HG03442 (cell line): ENCODE data around the gene MDN1.
A peak's percentile ranks its signal among the peaks of the same experiment; 100 is the strongest.
"Not testable (repeated sequence)": the region's sequence is repeated elsewhere in the genome, so short reads cannot be mapped to it uniquely, and the experiment has no call there.

Experiments used
- ATAC-seq: cut with Tn5 transposase; IDR thresholded peaks from one replicate; pipeline ENCODE4 v1.9.1; 2021; ENCODE audit warnings: mild to moderate bottlenecking, moderate library complexity; ENCODE audit not compliant: unreplicated experiment

The MDN1 gene

GRCh38 chr6:89819336-89820130, at the start of gene MDN1:
Gene MDN1 (minus strand): TSS chr6:89819794. CDS start chr6:89819607, 187 bp downstream.
- ATAC-seq: peak; percentile 93

- no peak for ATAC-seq
Measured at GRCh38 chr6:89866024-89866678, 46.6 kb upstream of the MDN1 start.

GRCh38 chr6:89862698-89863097, 43.1 kb upstream of the MDN1 start:
- ATAC-seq: peak; percentile 9

- peak; percentile 73 for ATAC-seq
Measured at GRCh38 chr6:89862273-89862672, 42.7 kb upstream of the MDN1 start.

GRCh38 chr6:89859744-89860143, 40.1 kb upstream of the MDN1 start:
- ATAC-seq: peak; percentile 70

GRCh38 chr6:89858041-89858440, 38.4 kb upstream of the MDN1 start:
- ATAC-seq: no peak

GRCh38 chr6:89853068-89853467, 33.5 kb upstream of the MDN1 start:
- ATAC-seq: no peak

GRCh38 chr6:89847513-89847912, 27.9 kb upstream of the MDN1 start:
- ATAC-seq: not testable (repeated sequence)

GRCh38 chr6:89843070-89843469, 23.5 kb upstream of the MDN1 start:
- no peak for ATAC-seq

- no peak for ATAC-seq
Measured at GRCh38 chr6:89842228-89842627, 22.6 kb upstream of the MDN1 start.

- no peak for ATAC-seq
Measured at GRCh38 chr6:89840538-89840937, 20.9 kb upstream of the MDN1 start.

- no peak for ATAC-seq
Measured at GRCh38 chr6:89836639-89837222, 17.1 kb upstream of the MDN1 start.

GRCh38 chr6:89834884-89835792, 15.5 kb upstream of the MDN1 start:
- peak; percentile 96 for ATAC-seq

- ATAC-seq: no peak
Measured at GRCh38 chr6:89830170-89830809, 10.7 kb upstream of the MDN1 start.

GRCh38 chr6:89829472-89830169, 10.0 kb upstream of the MDN1 start, which contains the start of gene CASP8AP2:
Gene CASP8AP2 (plus strand): TSS chr6:89829880.
- peak; percentile 97 for ATAC-seq

GRCh38 chr6:89828988-89829471, 9.4 kb upstream of the MDN1 start:
- ATAC-seq: peak; percentile 30

GRCh38 chr6:89828475-89828987, 8.9 kb upstream of the MDN1 start:
- ATAC-seq: not testable (repeated sequence)

GRCh38 chr6:89826029-89826528, 6.5 kb upstream of the MDN1 start:
- ATAC-seq: no peak

GRCh38 chr6:89818977-89819335, 638 bp downstream of the MDN1 start:
- peak; percentile 14 for ATAC-seq
